Neuronal stem cell (in vitro differentiated cells): ENCODE measurements around the gene INO80D.

Source experiments
- DNase-seq: peaks from one replicate; pipeline ENCODE4 v3.0.0-alpha.2; 2013; ENCODE audit warnings: low spot score
- H2AFZ ChIP-seq: one replicate; pipeline ENCODE4 v1.6.1; 2013; ENCODE audit warnings: mild to moderate bottlenecking, low read length, inconsistent platforms
- H2AK5ac ChIP-seq: 2 replicates; pipeline ENCODE4 v1.6.1; 2013; ENCODE audit warnings: low read depth, mild to moderate bottlenecking, inconsistent platforms, low read length, moderate library complexity, mixed read lengths
- H2BK120ac ChIP-seq: 2 replicates; pipeline ENCODE4 v1.6.1; 2013; ENCODE audit warnings: low read depth, mild to moderate bottlenecking, inconsistent platforms, low read length, moderate library complexity, mixed read lengths
- H2BK12ac ChIP-seq: one replicate; pipeline ENCODE4 v1.6.1; 2013; ENCODE audit warnings: low read length, inconsistent platforms
- H2BK15ac ChIP-seq: 2 replicates; pipeline ENCODE4 v1.6.1; 2013; ENCODE audit warnings: mild to moderate bottlenecking, low read length, inconsistent platforms, mixed read lengths
- H2BK5ac ChIP-seq: one replicate; pipeline ENCODE4 v1.6.1; 2013; ENCODE audit warnings: inconsistent platforms, mild to moderate bottlenecking, low read length, moderate library complexity
- H3K14ac ChIP-seq: one replicate; pipeline ENCODE4 v1.6.1; 2013; ENCODE audit warnings: low read length, inconsistent platforms
- H3K18ac ChIP-seq: 2 replicates; pipeline ENCODE4 v1.6.1; 2013; ENCODE audit warnings: low read length, inconsistent platforms
- H3K23ac ChIP-seq: 2 replicates; pipeline ENCODE4 v1.6.1; 2013; ENCODE audit warnings: low read depth, mild to moderate bottlenecking, mixed read lengths, low read length, inconsistent platforms; ENCODE audit not compliant: poor library complexity
- H3K27ac ChIP-seq: replicated peaks from 3 replicates; pipeline ENCODE4 v1.5.1; 2013; ENCODE audit warnings: low read length, inconsistent platforms
- H3K27me3 ChIP-seq, 3 experiments: 2 replicates each; pipeline ENCODE4 v1.6.1; 2013; ENCODE audit warnings: low read length in 3 of 3, mild to moderate bottlenecking in 2 of 3, inconsistent platforms in 1 of 3, low read depth in 1 of 3, mixed read lengths in 1 of 3, moderate library complexity in 1 of 3; ENCODE audit not compliant: control insufficient read depth in 3 of 3, insufficient read depth in 3 of 3
- H3K36me3 ChIP-seq, 2 donors: replicated peaks in 1 of 2; 2 replicates each; pipeline ENCODE4 v1.6.1; 2013; ENCODE audit warnings: low read length in 2 of 2; ENCODE audit not compliant: control insufficient read depth in 2 of 2, insufficient read depth in 2 of 2
- H3K4ac ChIP-seq: 2 replicates; pipeline ENCODE4 v1.6.1; 2013; ENCODE audit warnings: inconsistent platforms, mild to moderate bottlenecking, low read length, moderate library complexity
- H3K4me1 ChIP-seq, 2 donors: 1 replicate in 1 of 2; 2 replicates in 1 of 2; pipeline ENCODE4 v1.6.1; 2013; ENCODE audit warnings: low read length in 2 of 2, low read depth in 1 of 2; ENCODE audit not compliant: control insufficient read depth in 2 of 2, insufficient read depth in 1 of 2
- H3K4me2 ChIP-seq: one replicate; pipeline ENCODE4 v1.6.1; 2013; ENCODE audit warnings: mild to moderate bottlenecking, low read length, inconsistent platforms; ENCODE audit not compliant: insufficient read depth, poor library complexity, severe bottlenecking
- H3K4me3 ChIP-seq, 2 donors: 2 replicates each; pipeline ENCODE4 v1.5.1; 2013; ENCODE audit warnings: low read length in 2 of 2, mild to moderate bottlenecking in 2 of 2, inconsistent platforms in 1 of 2, moderate library complexity in 1 of 2
- H3K79me1 ChIP-seq: one replicate; pipeline ENCODE4 v1.6.1; 2013; ENCODE audit warnings: low read depth, mild to moderate bottlenecking, inconsistent platforms, low read length, moderate library complexity
- H3K9ac ChIP-seq: one replicate; pipeline ENCODE4 v1.6.1; 2013; ENCODE audit warnings: mild to moderate bottlenecking, low read depth, low read length, inconsistent platforms; ENCODE audit not compliant: poor library complexity
- H3K9me3 ChIP-seq, 2 donors: replicated peaks in 1 of 2; 2 replicates each; pipeline versions ENCODE3 to v1.6.1; 2013; ENCODE audit warnings: low read length in 2 of 2, mild to moderate bottlenecking in 2 of 2, inconsistent platforms in 1 of 2, low read depth in 1 of 2, mixed read lengths in 1 of 2, moderate library complexity in 1 of 2; ENCODE audit not compliant: control insufficient read depth in 2 of 2, insufficient read depth in 1 of 2
- H4K8ac ChIP-seq: one replicate; pipeline ENCODE4 v1.6.1; 2013; ENCODE audit warnings: low read depth, mild to moderate bottlenecking, inconsistent platforms, low read length, moderate library complexity
- H4K91ac ChIP-seq: one replicate; pipeline ENCODE4 v1.6.1; 2013; ENCODE audit warnings: low read length, low read depth, mild to moderate bottlenecking, inconsistent platforms; ENCODE audit not compliant: poor library complexity
- WGBS, 2 donors: extraction: QIAGEN DNeasy Blood & Tissue Kit; methylation state at CpG; one replicate each; pipeline ENCODE4 v1.1.7; 2013; ENCODE audit warnings: missing lambda C conversion rate in 2 of 2, mixed read lengths in 1 of 2; ENCODE audit not compliant: insufficient read length in 2 of 2, insufficient replicate concordance in 1 of 2; ENCODE audit errors: extremely low coverage in 2 of 2; 5-methylcytosine and 5-hydroxymethylcytosine counted together

INO80D gene

GRCh38 chr2:205957452-205958154 lies 128.4 kb downstream of the INO80D start:
- H2AK5ac ChIP-seq = no peak overlapping the region
- peaks cover under 1 to 2% of the 10 kb centered on the region in 2 donors for H3K9me3 ChIP-seq
- H3K9ac ChIP-seq = no peak overlapping the region
- no peak overlapping the region for H2AFZ ChIP-seq
- H2BK12ac ChIP-seq = no peak overlapping the region
- WGBS, 2 donors = no CpG with 5 or more reads among the region's 11 CpGs
- H3K4me1 ChIP-seq = peaks cover 0 to 4% of the 10 kb centered on the region in 2 donors
- H3K27ac ChIP-seq = no peak overlapping the region
- H3K4ac ChIP-seq = no peak overlapping the region
- H3K23ac ChIP-seq = no peak overlapping the region
- no peaks in the 10 kb centered on the region for H3K79me1 ChIP-seq
- H3K18ac ChIP-seq = no peak overlapping the region
- no peak overlapping the region for H3K14ac ChIP-seq
- no peak overlapping the region for H2BK120ac ChIP-seq
- H3K4me3 ChIP-seq = no peak overlapping the region
- H4K91ac ChIP-seq = no peak overlapping the region
- H2BK15ac ChIP-seq = no peak overlapping the region
- H3K4me2 ChIP-seq = no peak overlapping the region
- no peak for DNase-seq
- H3K27me3 ChIP-seq = peaks cover 0 to 8% (median 0%) of the 10 kb centered on the region in 3 experiments
- no peaks in the 10 kb centered on the region for H3K36me3 ChIP-seq
- no peak overlapping the region for H2BK5ac ChIP-seq
- H4K8ac ChIP-seq = no peak overlapping the region

DNA sequence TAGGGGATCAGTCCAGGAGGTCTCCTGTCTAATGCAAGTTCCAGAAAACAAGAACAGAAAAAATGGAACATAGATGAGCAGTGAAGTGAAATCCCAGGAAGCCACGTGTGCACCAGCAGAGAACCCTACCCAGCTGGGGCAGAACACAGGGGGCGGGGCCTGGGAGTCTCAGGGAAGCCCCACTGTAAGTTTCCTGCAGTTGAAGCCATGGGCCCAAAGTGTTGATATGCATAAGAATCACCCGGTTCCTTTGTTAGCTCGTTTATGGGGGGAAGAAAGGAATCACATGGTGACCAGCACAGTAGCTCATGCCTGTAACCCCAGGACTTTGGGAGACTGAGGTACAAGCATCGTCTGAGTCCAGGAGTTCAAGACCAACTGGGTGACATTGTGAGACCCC lies 131.3 kb downstream of the INO80D start:
- no peak overlapping the region for H2BK12ac ChIP-seq
- H3K4ac ChIP-seq = no peak overlapping the region
- H3K14ac ChIP-seq = no peak overlapping the region
- peaks cover 3 to 5% of the 10 kb centered on the region in 2 donors for H3K9me3 ChIP-seq
- H2AFZ ChIP-seq = no peak overlapping the region
- H2BK5ac ChIP-seq = no peak overlapping the region
- no peak overlapping the region for H3K9ac ChIP-seq
- H3K27ac ChIP-seq = no peak overlapping the region
- no peak overlapping the region for H3K4me2 ChIP-seq
- WGBS, 2 donors = no CpG with 5 or more reads among the region's 5 CpGs
- no peak overlapping the region for H2BK15ac ChIP-seq
- H3K79me1 ChIP-seq = no peaks in the 10 kb centered on the region
- H4K8ac ChIP-seq = no peak overlapping the region
- DNase-seq = no peak
- no peak overlapping the region for H2BK120ac ChIP-seq
- H3K23ac ChIP-seq = no peak overlapping the region
- H3K36me3 ChIP-seq = no peaks in the 10 kb centered on the region
- H3K4me3 ChIP-seq = no peak overlapping the region
- no peak overlapping the region for H4K91ac ChIP-seq
- H3K18ac ChIP-seq = no peak overlapping the region
- H3K27me3 ChIP-seq = peaks cover 0 to under 1% (median 0%) of the 10 kb centered on the region in 3 experiments
- H3K4me1 ChIP-seq = peaks cover 0 to 4% of the 10 kb centered on the region in 2 donors
- no peak overlapping the region for H2AK5ac ChIP-seq

GRCh38 chr2:205952282-205952681 lies 133.7 kb downstream of the INO80D start:
- no peak overlapping the region for H2AK5ac ChIP-seq
- no peak overlapping the region for H3K27ac ChIP-seq
- H3K9ac ChIP-seq = no peak overlapping the region
- no peak overlapping the region for H2BK5ac ChIP-seq
- H3K4me3 ChIP-seq = no peak overlapping the region
- no peak overlapping the region for H2BK12ac ChIP-seq
- no peak overlapping the region for H3K4ac ChIP-seq
- no peak overlapping the region for H4K91ac ChIP-seq
- no peaks in the 10 kb centered on the region for H3K36me3 ChIP-seq
- no CpG with 5 or more reads among the region's 2 CpGs for WGBS, 2 donors
- no peak overlapping the region for H3K14ac ChIP-seq
- no peaks in the 10 kb centered on the region for H3K27me3 ChIP-seq
- no peak overlapping the region for H2BK120ac ChIP-seq
- H3K79me1 ChIP-seq = no peaks in the 10 kb centered on the region
- no peaks in the 10 kb centered on the region for H3K4me1 ChIP-seq
- H3K18ac ChIP-seq = no peak overlapping the region
- DNase-seq = no peak
- no peak overlapping the region for H4K8ac ChIP-seq
- H2AFZ ChIP-seq = no peak overlapping the region
- no peak overlapping the region for H3K4me2 ChIP-seq
- H2BK15ac ChIP-seq = no peak overlapping the region
- H3K23ac ChIP-seq = no peak overlapping the region
- peaks cover 3 to 5% of the 10 kb centered on the region in 2 donors for H3K9me3 ChIP-seq

- no peak overlapping the region for H2AK5ac ChIP-seq
- no peak overlapping the region for H2AFZ ChIP-seq
- H3K14ac ChIP-seq = no peak overlapping the region
- H2BK15ac ChIP-seq = no peak overlapping the region
- H3K36me3 ChIP-seq = no peaks in the 10 kb centered on the region
- H3K4ac ChIP-seq = no peak overlapping the region
- H3K18ac ChIP-seq = no peak overlapping the region
- no peak for DNase-seq
- no peak overlapping the region for H3K27ac ChIP-seq
- no peak overlapping the region for H3K4me3 ChIP-seq
- no peak overlapping the region for H2BK5ac ChIP-seq
- no peak overlapping the region for H4K91ac ChIP-seq
- H3K4me1 ChIP-seq = no peaks in the 10 kb centered on the region
- no peak overlapping the region for H2BK12ac ChIP-seq
- no peak overlapping the region for H3K9ac ChIP-seq
- H3K23ac ChIP-seq = no peak overlapping the region
- no peaks in the 10 kb centered on the region for H3K79me1 ChIP-seq
- no peak overlapping the region for H3K4me2 ChIP-seq
- WGBS, 2 donors = no CpG with 5 or more reads among the region's 7 CpGs
- no peaks in the 10 kb centered on the region for H3K27me3 ChIP-seq
- H4K8ac ChIP-seq = no peak overlapping the region
- H2BK120ac ChIP-seq = no peak overlapping the region
- peaks cover 1 to 5% of the 10 kb centered on the region in 2 donors for H3K9me3 ChIP-seq
Observed at GRCh38 chr2:205948883-205949282, 137.1 kb downstream of the INO80D start.
